ENCODE data around the gene GRM8. TPM values are rescaled to one million over a fixed set of nuclear protein-coding genes. Genes with fewer than 3 reads are reported as not detected.

GRM8 gene
- total and polyA plus RNA-seq, 9 donors, result 0.18 to 0.75 (median 0.26) TPM; not detected in 1

DNA sequence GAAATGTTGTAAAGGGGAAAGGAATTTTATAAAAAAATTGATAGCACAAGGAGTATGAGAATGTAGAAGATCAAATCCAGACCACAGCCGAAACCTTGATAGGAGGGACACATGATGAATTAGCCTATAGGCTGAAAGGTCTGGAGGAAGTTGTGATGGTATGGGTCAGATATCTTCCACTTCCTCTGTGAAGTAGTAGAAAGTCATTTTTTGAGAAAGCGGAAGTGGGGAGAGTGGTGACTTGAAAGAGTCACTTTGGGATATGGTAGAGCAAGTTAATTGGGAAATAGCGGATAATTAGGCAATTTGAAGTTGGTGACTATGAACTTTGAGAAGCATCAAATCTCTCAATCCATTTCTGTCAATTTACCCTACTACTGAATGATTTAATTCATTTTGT is 99.4 kb downstream of the GRM8 start:
- no peaks in the 10 kb centered on the region for H3K36me3 ChIP-seq (ENCODE audit: control insufficient read depth, insufficient read depth, low read length)
- no peak overlapping the region for H3K4me3 ChIP-seq (ENCODE audit: low read length)
- 100% methylated on average over 1 of the region's 3 CpGs for WGBS (ENCODE audit: insufficient coverage)
- H3K27ac ChIP-seq (ENCODE audit: low read length), result no peak overlapping the region
- no peaks in the 10 kb centered on the region for H3K9me3 ChIP-seq (replicated peaks; ENCODE audit: control insufficient read depth, low read depth, low read length)
- DNase-seq, result no peak
- H3K27me3 ChIP-seq (ENCODE audit: control insufficient read depth, insufficient read depth, low read length), result no peaks in the 10 kb centered on the region
- H3K4me1 ChIP-seq (ENCODE audit: control insufficient read depth, insufficient read depth, low read length), result no peaks in the 10 kb centered on the region

GRCh38 chr7:127152423-127152822 is 100.3 kb downstream of the GRM8 start:
- no peak for DNase-seq
- H3K27ac ChIP-seq (ENCODE audit: low read length), result no peak overlapping the region
- H3K9me3 ChIP-seq (replicated peaks; ENCODE audit: control insufficient read depth, low read depth, low read length), result no peaks in the 10 kb centered on the region
- no peaks in the 10 kb centered on the region for H3K4me1 ChIP-seq (ENCODE audit: control insufficient read depth, insufficient read depth, low read length)
- no peaks in the 10 kb centered on the region for H3K27me3 ChIP-seq (ENCODE audit: control insufficient read depth, insufficient read depth, low read length)
- H3K36me3 ChIP-seq (ENCODE audit: control insufficient read depth, insufficient read depth, low read length), result no peaks in the 10 kb centered on the region
- H3K4me3 ChIP-seq (ENCODE audit: low read length), result no peak overlapping the region

DNA sequence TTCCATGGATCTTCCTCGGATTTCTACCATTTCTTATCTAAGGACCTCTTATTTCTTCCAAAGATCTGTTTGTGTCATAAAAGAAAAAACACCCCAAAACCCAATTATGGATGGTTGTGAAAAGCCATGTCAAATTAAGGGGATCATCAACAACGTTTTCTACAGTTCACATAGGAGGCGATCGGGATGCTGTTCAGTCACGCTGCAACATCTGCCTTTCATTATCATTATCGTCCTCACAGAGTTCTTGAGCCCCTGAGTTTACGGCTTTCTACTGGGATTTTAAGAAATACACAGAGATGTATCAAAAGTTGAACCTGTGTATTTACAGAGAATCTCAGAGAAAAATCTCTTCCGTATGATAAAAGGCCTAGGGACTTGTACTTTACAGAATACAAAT is 101.4 kb downstream of the GRM8 start:
- no CpG with 5 or more reads among the region's 8 CpGs for WGBS (ENCODE audit: insufficient coverage)
- DNase-seq, result no peak

DNA sequence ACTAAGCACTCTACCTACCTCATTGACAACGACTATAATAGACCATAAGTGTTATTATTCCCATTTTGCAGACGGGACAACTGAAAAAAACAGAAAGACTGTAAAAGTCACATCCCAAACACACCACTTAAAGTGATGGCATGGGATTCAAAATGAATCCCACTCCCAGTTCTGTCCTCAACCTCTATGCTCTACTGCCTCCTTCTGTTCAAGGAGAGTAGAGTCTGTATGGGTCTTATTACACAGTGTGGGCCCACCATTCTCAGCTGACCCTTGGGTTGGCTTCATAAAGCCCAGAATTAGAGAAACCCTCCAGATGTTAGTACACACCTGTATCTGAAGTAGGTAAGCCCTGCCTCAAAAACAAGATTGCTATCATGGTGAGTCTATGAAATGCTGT is 102.2 kb downstream of the GRM8 start:
- WGBS (ENCODE audit: insufficient coverage), result no CpG with 5 or more reads among the region's 2 CpGs
- no peaks in the 10 kb centered on the region for H3K4me1 ChIP-seq (ENCODE audit: control insufficient read depth, insufficient read depth, low read length)

More for the DNA sequence above, 101.4 kb downstream of the GRM8 start:
- no peaks in the 10 kb centered on the region for H3K4me1 ChIP-seq (ENCODE audit: control insufficient read depth, insufficient read depth, low read length)
- no peaks in the 10 kb centered on the region for H3K27me3 ChIP-seq (ENCODE audit: control insufficient read depth, insufficient read depth, low read length)
- H3K27ac ChIP-seq (ENCODE audit: low read length), result no peak overlapping the region
- H3K9me3 ChIP-seq (replicated peaks; ENCODE audit: control insufficient read depth, low read depth, low read length), result no peaks in the 10 kb centered on the region
- H3K4me3 ChIP-seq (ENCODE audit: low read length), result no peak overlapping the region
- H3K36me3 ChIP-seq (ENCODE audit: control insufficient read depth, insufficient read depth, low read length), result no peaks in the 10 kb centered on the region

DNA sequence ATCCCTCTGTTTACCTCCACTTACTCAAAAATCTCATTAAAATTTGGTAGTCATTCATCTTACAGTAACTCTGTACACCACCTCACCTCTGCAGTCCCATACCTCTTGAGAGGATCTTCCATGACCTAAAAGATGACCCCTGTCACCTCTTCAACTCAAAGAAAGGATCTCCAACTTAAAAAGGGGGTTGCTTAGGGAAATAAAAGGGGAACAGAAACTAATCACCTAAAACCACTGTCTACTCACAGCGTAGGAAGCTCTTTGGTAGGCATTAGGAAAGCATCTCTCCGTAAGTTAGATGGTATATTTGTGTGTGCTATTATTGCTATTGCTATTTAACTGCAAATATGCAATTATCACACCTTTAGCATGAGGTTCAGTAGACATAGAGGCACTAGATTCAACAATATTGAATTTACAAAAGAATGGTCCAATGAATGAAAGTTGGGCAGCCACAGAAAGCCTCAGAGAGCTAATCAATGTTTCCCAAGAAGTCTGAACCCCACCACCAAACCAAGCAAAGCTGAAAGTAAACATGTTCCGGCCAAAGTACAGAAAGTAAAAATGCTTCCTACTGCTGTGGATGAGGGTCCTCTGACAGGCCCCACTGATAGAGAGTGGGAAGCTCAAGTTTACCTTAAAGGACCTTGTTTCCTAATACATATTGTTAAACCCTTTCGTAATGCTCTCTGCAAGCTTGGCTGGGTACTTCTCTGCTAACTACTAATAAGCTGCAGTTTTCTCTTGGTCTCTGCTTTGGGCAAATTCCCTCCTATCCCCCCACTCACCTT is 105.8 kb downstream of the GRM8 start:
- Histone ChIP-seq H3K36me3 (ENCODE audit: control insufficient read depth, insufficient read depth, low read length) (no peaks in the 10 kb centered on the region), H3K4me3 (ENCODE audit: low read length) (no peak overlapping the region), H3K27me3 (ENCODE audit: control insufficient read depth, insufficient read depth, low read length) (no peaks in the 10 kb centered on the region), H3K9me3 (replicated peaks; ENCODE audit: control insufficient read depth, low read depth, low read length) (no peaks in the 10 kb centered on the region), H3K4me1 (ENCODE audit: control insufficient read depth, insufficient read depth, low read length) (no peaks in the 10 kb centered on the region), H3K27ac (ENCODE audit: low read length) (no peak overlapping the region)
- WGBS (ENCODE audit: insufficient coverage), result 80% methylated on average over 1 of the region's 4 CpGs
- no peak for DNase-seq

More for the DNA sequence above, 102.2 kb downstream of the GRM8 start:
- Histone ChIP-seq H3K36me3 (ENCODE audit: control insufficient read depth, insufficient read depth, low read length) (no peaks in the 10 kb centered on the region), H3K4me3 (ENCODE audit: low read length) (no peak overlapping the region), H3K27ac (ENCODE audit: low read length) (no peak overlapping the region), H3K27me3 (ENCODE audit: control insufficient read depth, insufficient read depth, low read length) (no peaks in the 10 kb centered on the region), H3K9me3 (replicated peaks; ENCODE audit: control insufficient read depth, low read depth, low read length) (no peaks in the 10 kb centered on the region)
- no peak for DNase-seq

DNA sequence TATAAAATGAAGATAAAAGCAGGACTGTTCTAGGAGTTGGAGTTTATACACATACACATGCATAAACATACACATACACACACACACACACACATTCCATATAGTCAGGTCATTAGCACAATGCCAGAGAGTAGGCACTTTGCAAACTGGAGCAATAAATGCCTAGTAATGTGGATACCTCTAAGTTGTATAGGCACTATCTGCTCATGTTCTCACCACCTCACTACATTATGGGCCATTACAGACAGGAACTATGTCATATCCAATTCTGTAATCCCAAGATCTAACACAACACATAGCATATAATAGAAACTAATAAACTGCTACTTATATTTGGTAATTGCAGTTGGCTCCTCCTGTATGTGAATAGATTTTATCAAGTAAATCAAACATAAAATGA is 115.6 kb downstream of the GRM8 start:
- DNase-seq, result no peak
- no peaks in the 10 kb centered on the region for H3K36me3 ChIP-seq (ENCODE audit: control insufficient read depth, insufficient read depth, low read length)
- H3K27ac ChIP-seq (ENCODE audit: low read length), result no peak overlapping the region
- no peak overlapping the region for H3K4me3 ChIP-seq (ENCODE audit: low read length)
- no peaks in the 10 kb centered on the region for H3K9me3 ChIP-seq (replicated peaks; ENCODE audit: control insufficient read depth, low read depth, low read length)
- H3K27me3 ChIP-seq (ENCODE audit: control insufficient read depth, insufficient read depth, low read length), result no peaks in the 10 kb centered on the region
- no peaks in the 10 kb centered on the region for H3K4me1 ChIP-seq (ENCODE audit: control insufficient read depth, insufficient read depth, low read length)

GRCh38 chr7:127135871-127136485 is 116.8 kb downstream of the GRM8 start:
- no peak for DNase-seq
- Histone ChIP-seq H3K27ac (ENCODE audit: low read length) (no peak overlapping the region), H3K9me3 (replicated peaks; ENCODE audit: control insufficient read depth, low read depth, low read length) (no peaks in the 10 kb centered on the region), H3K36me3 (ENCODE audit: control insufficient read depth, insufficient read depth, low read length) (no peaks in the 10 kb centered on the region), H3K27me3 (ENCODE audit: control insufficient read depth, insufficient read depth, low read length) (no peaks in the 10 kb centered on the region), H3K4me3 (ENCODE audit: low read length) (no peak overlapping the region), H3K4me1 (ENCODE audit: control insufficient read depth, insufficient read depth, low read length) (no peaks in the 10 kb centered on the region)
- no CpG with 5 or more reads among the region's 2 CpGs for WGBS (ENCODE audit: insufficient coverage)

DNA sequence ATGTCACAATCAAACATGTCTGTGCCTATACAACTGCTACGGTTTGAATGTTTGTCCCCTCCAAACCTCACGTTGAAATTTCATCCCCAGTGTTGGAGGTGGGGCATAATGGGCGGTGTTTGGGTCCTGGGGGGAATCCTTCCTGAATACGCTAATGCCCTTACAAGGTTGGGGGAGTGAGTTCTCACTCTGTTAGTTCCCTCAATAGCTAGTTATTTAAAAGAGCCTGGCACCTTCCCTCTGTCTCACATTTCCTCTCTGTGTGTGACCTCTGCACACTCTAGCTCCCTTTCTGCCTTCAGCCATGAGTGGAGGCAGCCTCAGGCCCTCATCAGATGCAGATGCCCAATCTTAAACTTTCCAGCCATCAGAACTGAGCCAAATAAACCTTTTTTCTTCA is 129.5 kb downstream of the GRM8 start:
- DNase-seq, result no peak
- no peaks in the 10 kb centered on the region for H3K9me3 ChIP-seq (replicated peaks; ENCODE audit: control insufficient read depth, low read depth, low read length)
- no peak overlapping the region for H3K27ac ChIP-seq (ENCODE audit: low read length)
- H3K4me3 ChIP-seq (ENCODE audit: low read length), result no peak overlapping the region
- no CpG with 5 or more reads among the region's 4 CpGs for WGBS (ENCODE audit: insufficient coverage)
- H3K27me3 ChIP-seq (ENCODE audit: control insufficient read depth, insufficient read depth, low read length), result no peaks in the 10 kb centered on the region
- no peaks in the 10 kb centered on the region for H3K4me1 ChIP-seq (ENCODE audit: control insufficient read depth, insufficient read depth, low read length)
- H3K36me3 ChIP-seq (ENCODE audit: control insufficient read depth, insufficient read depth, low read length), result no peaks in the 10 kb centered on the region

- no peaks in the 10 kb centered on the region for H3K4me1 ChIP-seq (ENCODE audit: control insufficient read depth, insufficient read depth, low read length)
- 70% methylated on average over 2 of the region's 2 CpGs for WGBS (ENCODE audit: insufficient coverage)
- no peak for DNase-seq
- no peaks in the 10 kb centered on the region for H3K9me3 ChIP-seq (replicated peaks; ENCODE audit: control insufficient read depth, low read depth, low read length)
- no peak overlapping the region for H3K27ac ChIP-seq (ENCODE audit: low read length)
- H3K36me3 ChIP-seq (ENCODE audit: control insufficient read depth, insufficient read depth, low read length), result no peaks in the 10 kb centered on the region
- no peak overlapping the region for H3K4me3 ChIP-seq (ENCODE audit: low read length)
- no peaks in the 10 kb centered on the region for H3K27me3 ChIP-seq (ENCODE audit: control insufficient read depth, insufficient read depth, low read length)
Measured at GRCh38 chr7:127119517-127119916, 133.2 kb downstream of the GRM8 start.

DNA sequence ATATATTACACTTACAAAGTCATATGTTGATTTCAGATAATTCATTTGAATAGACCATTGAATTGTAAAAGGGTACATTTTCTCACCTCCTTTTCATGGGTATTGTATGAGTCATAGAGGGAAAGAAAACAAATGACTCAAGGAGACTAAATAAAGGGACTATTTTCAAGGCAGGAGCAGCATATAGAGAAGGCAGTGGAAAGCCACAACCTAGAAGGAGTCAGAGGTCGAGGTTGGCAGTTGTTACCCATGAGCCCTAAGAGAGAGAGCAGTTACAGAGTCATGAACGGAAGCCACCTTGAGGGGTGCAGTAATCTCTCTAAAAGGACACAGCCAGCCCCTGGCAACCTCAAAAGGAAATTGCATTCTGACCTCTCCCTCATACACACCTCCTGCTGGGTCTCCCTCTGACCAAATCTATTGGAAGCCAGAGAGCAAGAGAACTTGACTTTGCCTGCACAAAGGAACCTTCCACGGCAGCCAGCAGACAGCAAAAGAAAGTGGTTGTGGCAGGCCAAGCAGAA is 137.9 kb downstream of the GRM8 start:
- no peak overlapping the region for H3K27ac ChIP-seq (ENCODE audit: low read length)
- no peak overlapping the region for H3K4me3 ChIP-seq (ENCODE audit: low read length)
- H3K9me3 ChIP-seq (replicated peaks; ENCODE audit: control insufficient read depth, low read depth, low read length), result no peaks in the 10 kb centered on the region
- no peak for DNase-seq
- no peaks in the 10 kb centered on the region for H3K36me3 ChIP-seq (ENCODE audit: control insufficient read depth, insufficient read depth, low read length)
- no peaks in the 10 kb centered on the region for H3K27me3 ChIP-seq (ENCODE audit: control insufficient read depth, insufficient read depth, low read length)
- H3K4me1 ChIP-seq (ENCODE audit: control insufficient read depth, insufficient read depth, low read length), result no peaks in the 10 kb centered on the region
- 73% methylated on average over 2 of the region's 3 CpGs for WGBS (ENCODE audit: insufficient coverage)

All from muscle of leg (tissue), 11 donors.